GM21367 (cell line): ENCODE data around the gene TRIM40.

ENCODE experiments used
- ATAC-seq: cut with Tn5 transposase; IDR thresholded peaks from one replicate; pipeline ENCODE4 v1.9.1; 2021; ENCODE audit not compliant: unreplicated experiment

Gene TRIM40

GRCh38 chr6:30135757-30136156 is at the start of gene TRIM40:
TRIM40 (plus strand) TSS chr6:30136140; CDS start chr6:30137037, 897 bp downstream.
- no peak for ATAC-seq

GRCh38 chr6:30087876-30088275 is 48.1 kb upstream of the TRIM40 start:
- no peak for ATAC-seq

GRCh38 chr6:30091577-30092381 is 44.2 kb upstream of the TRIM40 start:
- ATAC-seq = no peak

- ATAC-seq = no peak
Measured at GRCh38 chr6:30092852-30093543, 42.9 kb upstream of the TRIM40 start.

GRCh38 chr6:30093951-30094661 is 41.8 kb upstream of the TRIM40 start:
- ATAC-seq = no peak

- no peak for ATAC-seq
Measured at GRCh38 chr6:30096829-30097228, 39.1 kb upstream of the TRIM40 start.

GRCh38 chr6:30097902-30098768 is 37.8 kb upstream of the TRIM40 start:
- no peak for ATAC-seq

- ATAC-seq = no peak
Measured at GRCh38 chr6:30100154-30100553, 35.8 kb upstream of the TRIM40 start.

GRCh38 chr6:30100585-30101443 is 35.1 kb upstream of the TRIM40 start:
- no peak for ATAC-seq

- ATAC-seq = no peak
Measured at GRCh38 chr6:30101444-30102413, 34.2 kb upstream of the TRIM40 start.

- no peak for ATAC-seq
Measured at GRCh38 chr6:30102414-30102969, 33.4 kb upstream of the TRIM40 start.

GRCh38 chr6:30102970-30103871 is 32.7 kb upstream of the TRIM40 start:
- peak; percentile 53 for ATAC-seq

GRCh38 chr6:30103872-30104179 is 32.1 kb upstream of the TRIM40 start:
- ATAC-seq = no peak

GRCh38 chr6:30104661-30105060 is 31.3 kb upstream of the TRIM40 start:
- ATAC-seq = no peak

GRCh38 chr6:30111266-30111856 is 24.6 kb upstream of the TRIM40 start:
- no peak for ATAC-seq

- ATAC-seq = no peak
Measured at GRCh38 chr6:30112402-30112994, 23.4 kb upstream of the TRIM40 start.
